ENCODE measurements around the gene IDUA. TPM values are rescaled to one million over a fixed set of nuclear protein-coding genes. Genes with fewer than 3 reads are reported as not detected.

Gene IDUA
- total RNA-seq, 1 donor from 2014 or later, result 18.0 TPM

DNA sequence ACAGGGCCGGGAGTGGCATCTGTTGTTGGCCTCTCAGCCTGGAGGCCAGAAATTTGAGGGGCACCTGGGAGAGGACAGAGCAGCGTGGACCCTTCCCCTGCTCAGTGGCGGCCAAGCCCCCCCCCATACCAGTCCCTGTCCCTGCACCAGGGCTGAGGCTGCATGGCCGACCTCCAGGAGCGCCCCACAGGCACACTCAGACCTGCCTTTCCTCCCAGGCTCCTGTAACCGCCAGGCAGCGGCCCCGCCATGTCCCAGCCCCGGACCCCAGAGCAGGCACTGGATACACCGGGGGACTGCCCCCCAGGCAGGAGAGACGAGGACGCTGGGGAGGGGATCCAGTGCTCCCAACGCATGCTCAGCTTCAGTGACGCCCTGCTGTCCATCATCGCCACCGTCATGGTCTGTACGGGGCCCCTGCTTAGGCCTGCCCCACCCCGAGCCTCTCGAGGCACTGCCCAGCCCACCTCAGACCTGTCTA, 39.3 kb upstream of the IDUA start:
- H3K27me3 Mint-ChIP-seq (ENCODE audit: low read depth), result peaks cover 20% of the 10 kb centered on the region
- no peak overlapping the region for H3K27ac Mint-ChIP-seq (ENCODE audit: unreplicated experiment)
- no peaks in the 10 kb centered on the region for H3K36me3 Mint-ChIP-seq (ENCODE audit: low read depth)
- no peak for DNase-seq (ENCODE audit: low read depth, low spot score)
- no peak overlapping the region for H3K4me3 Mint-ChIP-seq
- no peaks in the 10 kb centered on the region for H3K9me3 Mint-ChIP-seq
- TF ChIP-seq, protein P1, sequence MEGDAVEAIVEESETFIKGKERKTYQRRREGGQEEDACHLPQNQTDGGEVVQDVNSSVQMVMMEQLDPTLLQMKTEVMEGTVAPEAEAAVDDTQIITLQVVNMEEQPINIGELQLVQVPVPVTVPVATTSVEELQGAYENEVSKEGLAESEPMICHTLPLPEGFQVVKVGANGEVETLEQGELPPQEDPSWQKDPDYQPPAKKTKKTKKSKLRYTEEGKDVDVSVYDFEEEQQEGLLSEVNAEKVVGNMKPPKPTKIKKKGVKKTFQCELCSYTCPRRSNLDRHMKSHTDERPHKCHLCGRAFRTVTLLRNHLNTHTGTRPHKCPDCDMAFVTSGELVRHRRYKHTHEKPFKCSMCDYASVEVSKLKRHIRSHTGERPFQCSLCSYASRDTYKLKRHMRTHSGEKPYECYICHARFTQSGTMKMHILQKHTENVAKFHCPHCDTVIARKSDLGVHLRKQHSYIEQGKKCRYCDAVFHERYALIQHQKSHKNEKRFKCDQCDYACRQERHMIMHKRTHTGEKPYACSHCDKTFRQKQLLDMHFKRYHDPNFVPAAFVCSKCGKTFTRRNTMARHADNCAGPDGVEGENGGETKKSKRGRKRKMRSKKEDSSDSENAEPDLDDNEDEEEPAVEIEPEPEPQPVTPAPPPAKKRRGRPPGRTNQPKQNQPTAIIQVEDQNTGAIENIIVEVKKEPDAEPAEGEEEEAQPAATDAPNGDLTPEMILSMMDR (conservative IDR thresholded peaks at IDR 0.05), result no peak
- H3K4me1 Mint-ChIP-seq, result peaks cover 7% of the 10 kb centered on the region

GRCh38 chr4:948101-948935, 38.5 kb upstream of the IDUA start:
- H3K4me3 Mint-ChIP-seq, result no peak overlapping the region
- no peaks in the 10 kb centered on the region for H3K9me3 Mint-ChIP-seq
- no peak for DNase-seq (ENCODE audit: low read depth, low spot score)
- TF ChIP-seq, protein P1 (conservative IDR thresholded peaks at IDR 0.05), result no peak
- peaks cover 20% of the 10 kb centered on the region for H3K27me3 Mint-ChIP-seq (ENCODE audit: low read depth)
- H3K36me3 Mint-ChIP-seq (ENCODE audit: low read depth), result no peaks in the 10 kb centered on the region
- peaks cover 7% of the 10 kb centered on the region for H3K4me1 Mint-ChIP-seq
- H3K27ac Mint-ChIP-seq (ENCODE audit: unreplicated experiment), result no peak overlapping the region

- H3K36me3 Mint-ChIP-seq (ENCODE audit: low read depth), result no peaks in the 10 kb centered on the region
- no peak overlapping the region for H3K27ac Mint-ChIP-seq (ENCODE audit: unreplicated experiment)
- TF ChIP-seq, protein P1 (conservative IDR thresholded peaks at IDR 0.05), result no peak
- no peaks in the 10 kb centered on the region for H3K9me3 Mint-ChIP-seq
- H3K4me3 Mint-ChIP-seq, result no peak overlapping the region
- H3K27me3 Mint-ChIP-seq (ENCODE audit: low read depth), result peaks cover 20% of the 10 kb centered on the region
- peaks cover 7% of the 10 kb centered on the region for H3K4me1 Mint-ChIP-seq
- no peak for DNase-seq (ENCODE audit: low read depth, low spot score)
These were observed 37.9 kb upstream of the IDUA start for GRCh38 chr4:948936-949300.

DNA sequence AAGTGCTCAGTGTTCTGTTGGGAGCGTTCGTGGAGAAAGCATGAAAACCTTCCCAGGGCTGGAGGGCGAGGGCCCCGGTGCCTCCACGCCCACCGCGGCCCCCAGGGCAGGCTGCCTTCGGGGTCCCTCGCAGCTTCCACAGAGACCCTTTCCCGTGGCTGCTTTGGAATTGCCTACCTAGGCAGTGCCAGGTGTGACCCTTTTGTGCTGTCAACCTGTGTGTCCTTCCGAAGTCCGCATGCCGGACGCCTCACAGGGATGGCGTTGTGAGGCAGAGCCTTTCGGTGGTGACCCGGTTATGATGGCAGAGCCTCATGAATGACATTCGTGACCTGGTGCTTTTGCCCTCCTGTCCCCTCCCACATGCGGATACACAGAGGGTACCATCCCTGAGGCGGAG, 37.2 kb upstream of the IDUA start:
- DNase-seq (ENCODE audit: low read depth, low spot score), result no peak
- Mint-ChIP-seq H3K4me1 (peaks cover 7% of the 10 kb centered on the region), H3K4me3 (no peak overlapping the region), H3K27ac (ENCODE audit: unreplicated experiment) (no peak overlapping the region), H3K9me3 (no peaks in the 10 kb centered on the region), H3K27me3 (ENCODE audit: low read depth) (peaks cover 17% of the 10 kb centered on the region), H3K36me3 (ENCODE audit: low read depth) (no peaks in the 10 kb centered on the region)
- TF ChIP-seq, protein P1 (conservative IDR thresholded peaks at IDR 0.05), result no peak

DNA sequence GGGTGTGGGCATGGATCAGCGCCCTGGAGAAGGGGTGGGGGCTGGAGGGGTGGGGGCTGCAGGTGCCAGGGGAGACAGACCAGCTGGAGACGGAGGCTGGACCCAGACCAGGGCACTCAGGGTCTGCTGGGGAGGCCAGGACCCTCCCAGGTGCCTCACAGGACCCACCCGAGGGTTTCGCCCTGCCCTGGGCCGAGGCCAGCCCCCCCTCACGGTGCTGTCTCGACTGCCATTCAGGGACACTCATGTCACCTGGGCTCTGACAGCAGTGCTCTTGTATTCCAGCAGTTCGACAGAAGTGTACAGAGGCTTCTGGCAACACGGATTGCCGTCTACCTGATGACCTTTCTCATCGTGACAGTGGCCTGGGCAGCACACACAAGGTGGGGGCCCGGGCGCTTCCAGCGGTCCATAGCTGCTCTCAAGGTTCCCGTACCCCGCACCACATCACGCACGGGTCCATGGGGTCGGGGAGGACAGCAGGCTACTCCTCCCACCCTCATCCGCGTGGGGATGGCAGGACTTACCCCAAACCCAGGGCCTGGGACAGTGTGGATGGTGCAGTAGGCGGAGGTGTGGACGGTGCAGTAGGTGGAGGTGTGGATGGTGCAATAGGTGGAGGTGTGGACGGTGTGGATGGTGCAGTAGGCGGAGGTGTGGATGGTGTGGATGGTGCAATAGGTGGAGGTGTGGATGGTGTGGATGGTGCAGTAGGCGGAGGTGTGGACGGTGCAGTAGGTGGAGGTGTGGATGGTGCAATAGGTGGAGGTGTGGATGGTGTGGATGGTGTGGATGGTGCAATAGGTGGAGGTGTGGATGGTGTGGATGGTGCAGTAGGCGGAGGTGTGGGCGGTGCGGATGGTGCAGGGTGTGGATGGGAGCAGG, 36.5 kb upstream of the IDUA start:
- TF ChIP-seq, protein P1 (conservative IDR thresholded peaks at IDR 0.05), result no peak
- Mint-ChIP-seq H3K4me3 (no peak overlapping the region), H3K4me1 (peaks cover 2% of the 10 kb centered on the region), H3K27ac (ENCODE audit: unreplicated experiment) (no peak overlapping the region), H3K27me3 (ENCODE audit: low read depth) (peaks cover 9% of the 10 kb centered on the region), H3K9me3 (no peaks in the 10 kb centered on the region), H3K36me3 (ENCODE audit: low read depth) (no peaks in the 10 kb centered on the region)
- DNase-seq (ENCODE audit: low read depth, low spot score), result no peak

Measured in neural crest cell (in vitro differentiated cells).